H1 (cell line): ENCODE measurements around the gene GCLC. TPM values are rescaled to one million over a fixed set of nuclear protein-coding genes. Genes with fewer than 3 reads are reported as not detected.

ENCODE experiments used
- CTCF ChIA-PET: fragments of 300-600 bp; sonication (Branson Sonifier 250); formaldehyde crosslinking; loops from one replicate; lab custom pipeline; 2021; ENCODE audit not compliant: partially characterized antibody; lab: Charles Lee
- POLR2A ChIA-PET: fragments of 300-600 bp; sonication (Branson Sonifier 250); formaldehyde crosslinking; loops from one replicate; lab custom pipeline; 2021; ENCODE audit warnings: inconsistent platforms; ENCODE audit not compliant: partially characterized antibody; lab: Charles Lee
- DNase-seq, 2 experiments: peaks; one replicate each; pipeline versions ENCODE4 v3.0.0 to v3.0.0-alpha.2; 2010 to 2022; ENCODE audit warnings: low spot score in 2 of 2, low read depth in 1 of 2, mixed read lengths in 1 of 2
- FAIRE-seq: peaks from 2 replicates; lab custom pipeline; 2011; peaks lifted over from hg19 to GRCh38; lab: Jason Lieb, UNC
- H2AFZ ChIP-seq: 2 replicates; pipeline ENCODE4 v1.8.1; 2012; ENCODE audit warnings: low read length, inconsistent platforms
- H2AK5ac ChIP-seq: 2 replicates; pipeline ENCODE4 v1.6.1; 2013; ENCODE audit warnings: low read depth, low read length
- H2BK120ac ChIP-seq: replicated peaks from 2 replicates; pipeline ENCODE3; 2013; ENCODE audit warnings: low read depth, low read length, inconsistent platforms
- H2BK12ac ChIP-seq: 2 replicates; pipeline ENCODE4 v1.6.1; 2013; ENCODE audit warnings: low read depth, low read length
- H2BK15ac ChIP-seq: 2 replicates; pipeline ENCODE4 v1.6.1; 2013; ENCODE audit warnings: low read length
- H2BK20ac ChIP-seq: 2 replicates; pipeline ENCODE4 v1.6.1; 2013; ENCODE audit warnings: low read length
- H2BK5ac ChIP-seq: 2 replicates; pipeline ENCODE4 v1.6.1; 2013; ENCODE audit warnings: low read depth, low read length
- H3K14ac ChIP-seq: 2 replicates; pipeline ENCODE4 v1.6.1; 2013; ENCODE audit warnings: inconsistent platforms; ENCODE audit not compliant: insufficient read length
- H3K18ac ChIP-seq: 2 replicates; pipeline ENCODE4 v1.6.1; 2013; ENCODE audit warnings: low read length; ENCODE audit errors: extremely low read depth
- H3K23ac ChIP-seq: 2 replicates; pipeline ENCODE4 v1.6.1; 2013; ENCODE audit warnings: inconsistent platforms; ENCODE audit not compliant: insufficient read length
- H3K23me2 ChIP-seq: 2 replicates; pipeline ENCODE4 v1.6.1; 2013; ENCODE audit warnings: low read depth, low read length
- H3K27ac ChIP-seq: 2 replicates; pipeline ENCODE4 v1.6.1; 2011; ENCODE audit warnings: low read depth, low read length, inconsistent platforms
- H3K27me3 ChIP-seq, 4 experiments: replicated peaks in 1 of 4; 1 replicate in 1 of 4; 2 replicates in 3 of 4; pipeline versions ENCODE4 v1.6.1 to v1.8.1; 2011 to 2013; ENCODE audit warnings: low read length in 3 of 4, mild to moderate bottlenecking in 3 of 4, inconsistent platforms in 2 of 4, mixed read lengths in 2 of 4, moderate library complexity in 1 of 4; ENCODE audit not compliant: control insufficient read depth in 3 of 4, insufficient read depth in 3 of 4; ENCODE audit errors: extremely low read depth in 1 of 4
- H3K36me3 ChIP-seq, 4 experiments: 2 replicates each; pipeline versions ENCODE4 v1.6.1 to v1.8.1; 2011 to 2013; ENCODE audit warnings: mild to moderate bottlenecking in 4 of 4, low read length in 3 of 4, moderate library complexity in 2 of 4, control low read depth in 1 of 4, inconsistent platforms in 1 of 4; ENCODE audit not compliant: insufficient read depth in 4 of 4, control insufficient read depth in 2 of 4
- H3K4ac ChIP-seq: replicated peaks from 2 replicates; pipeline ENCODE3; 2013; ENCODE audit warnings: low read length, low read depth, mixed read lengths, inconsistent platforms; ENCODE audit not compliant: insufficient read length
- H3K4me1 ChIP-seq, 4 experiments: replicated peaks in 1 of 4; 1 replicate in 1 of 4; 2 replicates in 3 of 4; pipeline versions ENCODE4 v1.6.1 to v1.8.1; 2011 to 2013; ENCODE audit warnings: low read length in 3 of 4, inconsistent platforms in 2 of 4, mixed read lengths in 1 of 4; ENCODE audit not compliant: insufficient read depth in 4 of 4, control insufficient read depth in 3 of 4
- H3K4me2 ChIP-seq, 2 experiments: 2 replicates each; pipeline versions ENCODE4 v1.6.1 to v1.8.1; 2011 to 2013; ENCODE audit warnings: low read depth in 2 of 2, low read length in 2 of 2, control low read depth in 1 of 2, inconsistent platforms in 1 of 2, mild to moderate bottlenecking in 1 of 2; ENCODE audit not compliant: insufficient read depth in 1 of 2
- H3K4me3 ChIP-seq, 4 experiments: fragments of 200-600, 300-600 bp in 1 of 4; sonication (generic), shearing (Covaris generic), sonication (Bioruptor Twin) in 1 of 4; 2 replicates each; pipeline versions ENCODE4 v1.5.1 to v1.8.1; 2011 to 2016; ENCODE audit warnings: low read length in 4 of 4, low read depth in 3 of 4, control low read depth in 2 of 4, inconsistent platforms in 2 of 4, mild to moderate bottlenecking in 2 of 4, mixed read lengths in 1 of 4, moderate library complexity in 1 of 4; ENCODE audit not compliant: insufficient read depth in 2 of 4; ENCODE audit errors: extremely low read depth in 1 of 4
- H3K56ac ChIP-seq: replicated peaks from 2 replicates; pipeline ENCODE3; 2013; ENCODE audit warnings: low read depth, mild to moderate bottlenecking, mixed read lengths, low read length, inconsistent platforms; ENCODE audit not compliant: insufficient read length
- H3K79me1 ChIP-seq: 2 replicates; pipeline ENCODE4 v1.6.1; 2013; ENCODE audit warnings: low read depth, low read length, control low read depth
- H3K79me2 ChIP-seq, 2 experiments: 2 replicates each; pipeline versions ENCODE4 v1.6.1 to v1.8.1; 2012 to 2013; ENCODE audit warnings: low read length in 2 of 2, mild to moderate bottlenecking in 2 of 2, inconsistent platforms in 1 of 2; ENCODE audit not compliant: insufficient read depth in 2 of 2, control insufficient read depth in 1 of 2
- H3K9ac ChIP-seq, 4 experiments: replicated peaks in 1 of 4; 1 replicate in 1 of 4; 2 replicates in 3 of 4; pipeline versions ENCODE4 v1.6.1 to v1.8.1; 2011 to 2013; ENCODE audit warnings: low read depth in 3 of 4, low read length in 3 of 4, control low read depth in 2 of 4, mild to moderate bottlenecking in 2 of 4, moderate library complexity in 2 of 4, inconsistent platforms in 1 of 4; ENCODE audit errors: extremely low read depth in 1 of 4
- H3K9me3 ChIP-seq, 2 experiments: 2 replicates each; pipeline versions ENCODE4 v1.6.1 to v1.8.1; 2012 to 2013; ENCODE audit warnings: mild to moderate bottlenecking in 2 of 2, moderate library complexity in 2 of 2, control low read depth in 1 of 2, inconsistent platforms in 1 of 2, low read depth in 1 of 2, low read length in 1 of 2, mixed read lengths in 1 of 2; ENCODE audit not compliant: insufficient read depth in 2 of 2
- H4K20me1 ChIP-seq, 2 experiments: replicated peaks in 1 of 2; 2 replicates each; pipeline versions ENCODE3 to v1.8.1; 2011 to 2013; ENCODE audit warnings: inconsistent platforms in 2 of 2, low read length in 2 of 2, mild to moderate bottlenecking in 1 of 2; ENCODE audit not compliant: insufficient read depth in 2 of 2, control insufficient read depth in 1 of 2
- H4K5ac ChIP-seq: 2 replicates; pipeline ENCODE4 v1.6.1; 2013; ENCODE audit warnings: low read length, low read depth, mixed read lengths, inconsistent platforms; ENCODE audit not compliant: insufficient read length
- H4K8ac ChIP-seq: 2 replicates; pipeline ENCODE4 v1.8.0; 2013; ENCODE audit warnings: mild to moderate bottlenecking, moderate library complexity, low read length, inconsistent platforms; ENCODE audit not compliant: insufficient read depth; ENCODE audit errors: extremely low read depth
- H4K91ac ChIP-seq: replicated peaks from 2 replicates; pipeline ENCODE3; 2013; ENCODE audit warnings: low read length, mixed read lengths, inconsistent platforms; ENCODE audit not compliant: insufficient read length
- CBX5 ChIP-seq: fragments of 300-800, 300-1000 bp; sonication (generic); IDR thresholded peaks from 2 replicates; pipeline ENCODE4 v1.7.1; 2016; ENCODE audit warnings: antibody characterized with exemption, low read length, low read depth
- CBX8 ChIP-seq: fragments of 300-800, 300-1000 bp; sonication (generic); IDR thresholded peaks from 2 replicates; pipeline ENCODE4 v1.7.1; 2016; ENCODE audit warnings: low read depth, low read length, borderline replicate concordance
- CREB1 ChIP-seq: IDR thresholded peaks from 2 replicates; pipeline ENCODE4 v1.6.1; 2012; ENCODE audit warnings: inconsistent platforms
- GTF2F1 ChIP-seq: IDR thresholded peaks from 2 replicates; pipeline ENCODE4 v1.6.1; 2012; ENCODE audit warnings: low read depth, low read length, improper control_type of control experiment, borderline replicate concordance
- HDAC6 ChIP-seq: IDR thresholded peaks from one replicate; pipeline ENCODE4 v1.7.1; 2012; ENCODE audit warnings: low read depth, mild to moderate bottlenecking, inconsistent platforms, low read length, moderate library complexity
- RAD21 ChIP-seq, 2 experiments: IDR thresholded peaks in 1 of 2; conservative IDR thresholded peaks in 1 of 2; 2 replicates each; pipeline ENCODE4 v1.6.1; 2011; ENCODE audit warnings: low read depth in 2 of 2, low read length in 2 of 2, improper control_type of control experiment in 1 of 2, inconsistent platforms in 1 of 2, mild to moderate bottlenecking in 1 of 2, moderate library complexity in 1 of 2
- SIX5 ChIP-seq: IDR thresholded peaks from 2 replicates; pipeline ENCODE4 v1.6.1; 2011; ENCODE audit warnings: mild to moderate bottlenecking, low read depth, low read length
- SUZ12 ChIP-seq: fragments of 200-600 bp; sonication (generic); IDR thresholded peaks from 2 replicates; pipeline ENCODE4 v1.6.1; 2012; ENCODE audit warnings: mild to moderate bottlenecking, inconsistent platforms, low read length, moderate library complexity, mixed read lengths
- TAF7 ChIP-seq: optimal IDR thresholded peaks from 2 replicates; pipeline ENCODE3; 2011; ENCODE audit warnings: low read depth, mild to moderate bottlenecking, inconsistent platforms, low read length, moderate library complexity, borderline replicate concordance
- YY1 ChIP-seq: IDR thresholded peaks from 2 replicates; pipeline ENCODE4 v1.6.1; 2011; ENCODE audit warnings: low read depth, mild to moderate bottlenecking, low read length
- ZNF274 ChIP-seq: IDR thresholded peaks from 2 replicates; pipeline ENCODE4 v1.7.0; 2012; ENCODE audit warnings: low read length, borderline replicate concordance; ENCODE audit errors: extremely low read depth
- WGBS, 2 experiments: shearing (Covaris generic) in 1 of 2; methylation state at CpG; one replicate each; pipeline versions ENCODE4 v1.1.6 to v1.1.7; 2013 to 2015; ENCODE audit warnings: low lambda C conversion rate in 2 of 2, mixed read lengths in 2 of 2, inconsistent platforms in 1 of 2, low coverage in 1 of 2, missing lambda C conversion rate in 1 of 2; ENCODE audit not compliant: insufficient replicate concordance in 2 of 2, insufficient coverage in 1 of 2, insufficient read length in 1 of 2; ENCODE audit errors: extremely low coverage in 1 of 2, missing lambda C conversion rate in 1 of 2; 5-methylcytosine and 5-hydroxymethylcytosine counted together
- polyA plus RNA-seq, 7 experiments: library from polyadenylated mRNA; depleted of rRNA in 3 of 7; stranded (reverse) in 5 of 7; unstranded in 2 of 7; fragments of >200 nt in 5 of 7; fragments of 200-250 nt in 2 of 7; gene quantifications; 1 replicate in 5 of 7; 2 replicates in 1 of 7; 4 replicates in 1 of 7; pipeline versions ENCODE4 v1.2.1 to v1.2.3, GENCODE V29; 2011 to 2013; ENCODE audit warnings: missing spikeins in 2 of 7, mixed read lengths in 2 of 7
- total RNA-seq: library from RNA; stranded (reverse); fragmentation: NEBNext Ultra II Directional; extraction: Animal tissue kit (Norgen Biotek cat#: 25700); gene quantifications from 2 replicates; pipeline ENCODE4 v1.2.1, GENCODE V29; 2021

The GCLC gene
- total and polyA plus RNA-seq, 2 of the 8 experiments (the other 6 are each of a cell fraction or from before 2014, with no cell fraction given): 15.8 to 54.0 TPM

DNA sequence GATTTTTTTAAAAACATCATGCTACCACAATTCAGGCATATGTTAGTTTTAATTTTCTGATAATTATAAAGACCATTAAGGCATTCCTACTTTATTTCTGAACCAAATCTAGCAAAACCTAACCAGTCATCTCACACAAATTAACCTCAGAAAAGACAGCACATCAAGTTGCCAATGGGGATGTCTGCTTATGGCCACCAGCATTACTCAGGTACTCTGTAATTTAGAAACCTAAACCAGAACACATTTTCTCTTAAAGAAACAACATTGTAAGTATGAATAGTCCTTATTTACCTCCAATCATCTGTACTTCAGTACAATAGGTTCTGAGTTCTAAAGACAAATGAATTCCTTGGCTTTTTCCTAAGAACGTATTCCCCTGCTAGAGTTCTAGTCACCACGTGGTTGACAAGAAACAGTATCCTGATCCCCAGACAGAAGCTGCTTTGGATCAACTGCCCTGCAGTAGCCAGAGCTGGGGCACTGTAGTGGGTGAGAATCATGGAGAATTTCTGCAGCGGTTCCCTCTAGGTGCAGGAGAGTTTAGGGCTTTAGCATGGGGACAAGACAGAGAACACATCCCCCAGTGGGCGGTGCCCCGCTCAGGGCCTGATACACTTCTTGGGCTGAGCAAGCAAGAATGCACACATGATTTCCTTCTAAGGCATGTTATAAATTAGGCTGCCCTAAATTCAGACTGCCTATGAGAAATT is 15.4 kb downstream of the GCLC start:
- no peak for DNase-seq
- Histone ChIP-seq H2BK12ac (no peak overlapping the region), H2BK5ac (no peak overlapping the region), H3K4me1 (peaks cover 9 to 43% (median 30%) of the 10 kb centered on the region in 4 experiments), H3K79me2 (peaks cover 2 to 97% of the 10 kb centered on the region in 2 experiments; a peak in 3 of 4 replicates), H3K4ac (no peak overlapping the region), H3K9ac (no peak overlapping the region), H4K5ac (no peak overlapping the region), H3K23me2 (no peaks in the 10 kb centered on the region), H2BK15ac (no peak overlapping the region), H2BK120ac (no peak overlapping the region), H4K20me1 (peaks cover 0 to 4% of the 10 kb centered on the region in 2 experiments), H2AK5ac (no peak overlapping the region), H3K27me3 (no peaks in the 10 kb centered on the region), H4K8ac (no peak overlapping the region; the same call in 1 of the 2 replicates), H3K36me3 (no peaks in the 10 kb centered on the region), H3K27ac (0 out of 2 replicates have a peak overlapping the region, but pooled peaks have one; percentile 6), H2BK20ac (no peak overlapping the region), H3K4me2 (peak overlapping the region; percentile 46 to 58; a peak in 2 of 4 replicates), H4K91ac (peak overlapping the region; percentile 12), H3K14ac (no peak overlapping the region), H3K9me3 (no peaks in the 10 kb centered on the region), H3K18ac (no peak overlapping the region), H3K79me1 (peaks cover 7% of the 10 kb centered on the region; the same call in 1 of the 2 replicates), H3K56ac (no peak overlapping the region), H2AFZ (no peak overlapping the region), H3K4me3 (no peak overlapping the region), H3K23ac (no peak overlapping the region)
- 63% methylated on average over 5 of the region's 5 CpGs; no CpG with 5 or more reads in 1 of the 2 experiments for WGBS, 2 experiments
- ChIA-PET POLR2A (interaction anchor here (1.6 to 3.4 kb wide), 2 partner anchors 12 to 14 kb away, joined by 3 to 19 read pairs; partner anchors contain the start of gene GCLC), CTCF (interaction anchor here (2.7 kb wide), 1 partner anchor 36 kb away, joined by 14 read pairs; no protein-coding TSS in a partner anchor)
- no peak for TF ChIP-seq GTF2F1
- no peak for TF ChIP-seq SIX5
- no peak for TF ChIP-seq CBX8
- TF ChIP-seq ZNF274: no peak
- no peak for TF ChIP-seq TAF7
- TF ChIP-seq CBX5: no peak
- no peak for TF ChIP-seq RAD21 (IDR thresholded peaks at IDR 0.05 in 1 of 2, conservative IDR thresholded peaks at IDR 0.05 in 1 of 2; ENCODE audit: low read depth in 2 of 2, low read length in 2 of 2)
- no peak for TF ChIP-seq HDAC6
- TF ChIP-seq SUZ12: no peak
- TF ChIP-seq CREB1: no peak
- TF ChIP-seq YY1: no peak
- FAIRE-seq: no peak
